Lower lobe of right lung (tissue), 2 donors: ENCODE data around the gene PIGU. TPM values are rescaled to one million over a fixed set of nuclear protein-coding genes. Genes with fewer than 3 reads are reported as not detected.

Experiments used
- ATAC-seq, 2 donors: fragments of 200-7000 bp; cut with Tn5 transposase; one replicate each; pipeline ENCODE4 v1.9.1; 2020 to 2022; ENCODE audit warnings: mild to moderate bottlenecking in 2 of 2, moderate library complexity in 2 of 2
- DNase-seq: peaks from one replicate; pipeline ENCODE4 v3.0.0-alpha.2; 2020
- H3K27ac ChIP-seq: fragments of 200-600 bp; one replicate; pipeline ENCODE4 v1.8.0; 2022
- H3K27me3 ChIP-seq: fragments of 200-600 bp; one replicate; pipeline ENCODE4 v1.8.0; 2022; ENCODE audit warnings: low read depth
- H3K36me3 ChIP-seq: fragments of 200-600 bp; one replicate; pipeline ENCODE4 v1.8.0; 2022; ENCODE audit warnings: mild to moderate bottlenecking
- H3K4me1 ChIP-seq: fragments of 200-600 bp; one replicate; pipeline ENCODE4 v1.8.0; 2022
- H3K4me3 ChIP-seq: fragments of 200-600 bp; one replicate; pipeline ENCODE4 v1.8.0; 2022; ENCODE audit warnings: mild to moderate bottlenecking
- H3K9me3 ChIP-seq: fragments of 200-600 bp; one replicate; pipeline ENCODE4 v1.8.0; 2022
- CTCF ChIP-seq: fragments of 200-600 bp; IDR thresholded peaks from one replicate; pipeline ENCODE4 v1.8.0; 2022; ENCODE audit warnings: antibody characterized with exemption, mild to moderate bottlenecking
- intact Hi-C: fragments of 100-400 bp; cut with DNase I; formaldehyde crosslinking; loops from one replicate; pipeline ENCODE4 v1.11.0; 2022
- total RNA-seq: library from RNA; stranded (reverse); fragmentation: NEBNext Ultra II Directional; extraction: Animal tissue kit (Norgen Biotek cat#: 25700); gene quantifications from one replicate; pipeline ENCODE4 v1.2.1, GENCODE V29; 2021
- donor health status: DM: no; HTN: yes; CAD: no; lungs with severe emphysema.

The PIGU gene
- total RNA-seq, 1 donor from 2014 or later, result 13.8 TPM

GRCh38 chr20:34711813-34712430 is 35.0 kb upstream of the PIGU start:
- intact Hi-C loops, result no loop called here
- DNase-seq, result no peak
- H3K4me1 ChIP-seq, result peaks cover 14% of the 10 kb centered on the region

GRCh38 chr20:34710861-34711574 is 34.1 kb upstream of the PIGU start:
- no peak for ATAC-seq
- no peak overlapping the region for H3K27ac ChIP-seq
- H3K27me3 ChIP-seq, result no peaks in the 10 kb centered on the region

More at GRCh38 chr20:34711813-34712430, 35.0 kb upstream of the PIGU start:
- Histone ChIP-seq H3K36me3 (peaks cover 43% of the 10 kb centered on the region), H3K9me3 (no peaks in the 10 kb centered on the region), H3K27ac (no peak overlapping the region), H3K27me3 (no peaks in the 10 kb centered on the region), H3K4me3 (no peak overlapping the region)
- TF ChIP-seq CTCF, result no peak
- ATAC-seq, result no peak

GRCh38 chr20:34710568-34710839 is 33.6 kb upstream of the PIGU start:
- TF ChIP-seq CTCF, result no peak
- Histone ChIP-seq H3K4me3 (peak overlapping the region; percentile 78), H3K36me3 (peaks cover 31% of the 10 kb centered on the region), H3K4me1 (peaks cover 22% of the 10 kb centered on the region), H3K27me3 (no peaks in the 10 kb centered on the region), H3K27ac (no peak overlapping the region), H3K9me3 (no peaks in the 10 kb centered on the region)
- intact Hi-C loops, result no loop called here
- ATAC-seq (no peak), DNase-seq (no peak)

More at GRCh38 chr20:34710861-34711574, 34.1 kb upstream of the PIGU start:
- TF ChIP-seq CTCF, result no peak
- intact Hi-C loops, result no loop called here
- no peaks in the 10 kb centered on the region for H3K9me3 ChIP-seq
- peaks cover 17% of the 10 kb centered on the region for H3K4me1 ChIP-seq
- peaks cover 36% of the 10 kb centered on the region for H3K36me3 ChIP-seq
- H3K4me3 ChIP-seq, result no peak overlapping the region
- no peak for DNase-seq

GRCh38 chr20:34709831-34710567 is 33.1 kb upstream of the PIGU start:
- peak; percentile 35 for TF ChIP-seq CTCF

GRCh38 chr20:34709044-34709830 is 32.3 kb upstream of the PIGU start:
- DNase-seq (peak; percentile 92), ATAC-seq (peak; percentile 87 to 88)
- intact Hi-C loops, result no loop called here
- Histone ChIP-seq H3K9me3 (no peaks in the 10 kb centered on the region), H3K27ac (peak overlapping the region; percentile 83), H3K4me1 (peaks cover 29% of the 10 kb centered on the region), H3K27me3 (no peaks in the 10 kb centered on the region), H3K4me3 (peak overlapping the region; percentile 78), H3K36me3 (peaks cover 18% of the 10 kb centered on the region)
- no peak for TF ChIP-seq CTCF

More at GRCh38 chr20:34709831-34710567, 33.1 kb upstream of the PIGU start:
- H3K4me3 ChIP-seq, result peak overlapping the region; percentile 78
- peaks cover 27% of the 10 kb centered on the region for H3K4me1 ChIP-seq
- H3K36me3 ChIP-seq, result peaks cover 26% of the 10 kb centered on the region
- H3K9me3 ChIP-seq, result no peaks in the 10 kb centered on the region
- intact Hi-C loops, result no loop called here
- H3K27me3 ChIP-seq, result no peaks in the 10 kb centered on the region
- H3K27ac ChIP-seq, result peak overlapping the region; percentile 83
- DNase-seq (peak; percentile 86), ATAC-seq (peak; percentile 82)
